ENCODE data around the gene AGTRAP. TPM values are rescaled to one million over a fixed set of nuclear protein-coding genes. Genes with fewer than 3 reads are reported as not detected.

AGTRAP gene
- total RNA-seq, 4 donors from 2014 or later: 4.1 to 34.7 (median 31.2) TPM

GRCh38 chr1:11722538-11722937 lies 13.4 kb upstream of the AGTRAP start:
- Histone ChIP-seq H3K36me3 (no peaks in the 10 kb centered on the region), H3K9me3 (no peaks in the 10 kb centered on the region), H3K27me3 (no peaks in the 10 kb centered on the region), H3K4me1 (no peaks in the 10 kb centered on the region), H3K4me3 (no peak overlapping the region), H3K27ac (no peak overlapping the region)
- DNase-seq: no peak
- intact Hi-C loops (cut with DNase I; ENCODE audit: low total_unique reads): no loop called here
- TF ChIP-seq POLR2A (IDR thresholded peaks at IDR 0.05): no peak
- no peak for TF ChIP-seq CTCF (IDR thresholded peaks at IDR 0.05)

GRCh38 chr1:11725616-11726015 lies 10.3 kb upstream of the AGTRAP start:
- Histone ChIP-seq H3K27me3 (no peaks in the 10 kb centered on the region), H3K4me3 (no peak overlapping the region), H3K4me1 (no peaks in the 10 kb centered on the region), H3K9me3 (no peaks in the 10 kb centered on the region), H3K36me3 (no peaks in the 10 kb centered on the region), H3K27ac (no peak overlapping the region)
- no peak for DNase-seq
- no peak for TF ChIP-seq CTCF (IDR thresholded peaks at IDR 0.05)
- TF ChIP-seq POLR2A (IDR thresholded peaks at IDR 0.05): no peak
- intact Hi-C loops (cut with DNase I; ENCODE audit: low total_unique reads): no loop called here

GRCh38 chr1:11727119-11727518 lies 8.8 kb upstream of the AGTRAP start:
- H3K36me3 ChIP-seq: no peaks in the 10 kb centered on the region
- no peaks in the 10 kb centered on the region for H3K27me3 ChIP-seq
- DNase-seq: no peak
- intact Hi-C loops (cut with DNase I; ENCODE audit: low total_unique reads): no loop called here
- H3K9me3 ChIP-seq: no peaks in the 10 kb centered on the region
- TF ChIP-seq POLR2A (IDR thresholded peaks at IDR 0.05): no peak
- no peak for TF ChIP-seq CTCF (IDR thresholded peaks at IDR 0.05)
- no peak overlapping the region for H3K27ac ChIP-seq
- no peaks in the 10 kb centered on the region for H3K4me1 ChIP-seq
- no peak overlapping the region for H3K4me3 ChIP-seq

- no peak for DNase-seq
- H3K4me3 ChIP-seq: no peak overlapping the region
Observed at GRCh38 chr1:11728126-11728806, 7.7 kb upstream of the AGTRAP start.

GRCh38 chr1:11729155-11729497 lies 6.8 kb upstream of the AGTRAP start:
- Histone ChIP-seq H3K9me3 (no peaks in the 10 kb centered on the region), H3K27ac (no peak overlapping the region), H3K4me3 (no peak overlapping the region), H3K4me1 (no peaks in the 10 kb centered on the region), H3K27me3 (no peaks in the 10 kb centered on the region), H3K36me3 (no peaks in the 10 kb centered on the region)
- DNase-seq: no peak
- TF ChIP-seq POLR2A (IDR thresholded peaks at IDR 0.05): no peak
- no peak for TF ChIP-seq CTCF (IDR thresholded peaks at IDR 0.05)
- intact Hi-C loops (cut with DNase I; ENCODE audit: low total_unique reads): no loop called here

More at GRCh38 chr1:11728126-11728806, 7.7 kb upstream of the AGTRAP start:
- H3K36me3 ChIP-seq: no peaks in the 10 kb centered on the region
- intact Hi-C loops (cut with DNase I; ENCODE audit: low total_unique reads): no loop called here
- no peaks in the 10 kb centered on the region for H3K27me3 ChIP-seq
- no peaks in the 10 kb centered on the region for H3K9me3 ChIP-seq
- no peak overlapping the region for H3K27ac ChIP-seq
- no peak for TF ChIP-seq CTCF (IDR thresholded peaks at IDR 0.05)
- TF ChIP-seq POLR2A (IDR thresholded peaks at IDR 0.05): no peak
- no peaks in the 10 kb centered on the region for H3K4me1 ChIP-seq

Data from uterus (tissue), 4 donors.